AG09309 (cell line): ENCODE measurements around the gene TMEM236.

Experiments used
- DNase-seq: peaks from one replicate; pipeline ENCODE4 v3.0.0-alpha.2; 2010; ENCODE audit warnings: low read depth
- H3K4me3 ChIP-seq: 2 replicates; pipeline ENCODE4 v1.5.1; 2011; ENCODE audit warnings: mild to moderate bottlenecking, low read depth, low read length, moderate library complexity; ENCODE audit not compliant: control insufficient read depth
- CTCF ChIP-seq: IDR thresholded peaks from 2 replicates; pipeline ENCODE4 v1.5.1; 2011; ENCODE audit warnings: mild to moderate bottlenecking, low read depth, low read length, inconsistent platforms; ENCODE audit not compliant: insufficient read depth, control insufficient read depth; ENCODE audit errors: missing control alignments

Gene TMEM236

GRCh38 chr10:17768496-17768895 lies 16.5 kb downstream of the TMEM236 start:
- no peak for DNase-seq
- no peak for TF ChIP-seq CTCF
- H3K4me3 ChIP-seq, result no peak overlapping the region

GRCh38 chr10:17768957-17769356 lies 17.0 kb downstream of the TMEM236 start:
- DNase-seq, result no peak
- H3K4me3 ChIP-seq, result no peak overlapping the region
- no peak for TF ChIP-seq CTCF

DNA sequence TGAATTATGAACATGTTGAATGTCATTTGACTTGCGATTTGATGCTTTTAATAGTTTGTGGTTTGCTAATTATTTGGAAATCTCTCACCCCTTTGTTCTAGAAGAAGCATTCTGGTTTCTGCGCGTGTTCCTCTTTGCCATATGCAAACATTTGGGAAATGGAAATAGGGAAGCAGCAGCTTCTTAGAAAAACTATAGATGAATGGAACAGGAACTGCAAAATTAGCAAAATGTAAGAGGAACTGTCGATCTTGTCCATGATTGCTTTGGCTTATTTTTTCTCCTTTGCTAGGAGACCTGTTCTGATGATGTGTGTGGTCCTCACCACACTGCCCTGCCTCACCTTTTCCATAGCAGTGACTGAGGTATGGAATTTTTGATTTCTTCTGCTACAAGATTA lies 19.0 kb downstream of the TMEM236 start:
- H3K4me3 ChIP-seq, result no peak overlapping the region
- DNase-seq, result no peak
- TF ChIP-seq CTCF, result no peak

DNA sequence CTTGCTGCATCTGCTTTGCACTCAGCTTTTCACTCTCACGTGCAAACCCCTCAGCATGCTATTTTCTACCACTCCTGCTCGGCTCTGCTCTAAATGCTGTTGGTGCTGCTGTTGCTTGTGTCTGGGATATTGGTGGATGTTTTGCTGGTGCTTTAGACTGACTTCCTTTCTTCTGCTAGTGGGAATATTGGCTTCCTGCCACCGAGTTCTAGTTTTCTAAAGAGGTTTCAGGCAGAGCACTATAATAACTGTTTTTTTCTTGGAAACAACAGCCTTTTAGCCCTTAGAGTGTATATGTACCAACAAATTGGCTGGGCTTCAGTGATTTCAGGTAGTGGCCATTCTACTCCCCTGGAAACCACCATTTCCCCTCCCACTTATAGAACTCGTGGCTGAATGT lies 27.8 kb downstream of the TMEM236 start:
- TF ChIP-seq CTCF, result no peak
- DNase-seq, result no peak
- no peak overlapping the region for H3K4me3 ChIP-seq

- DNase-seq, result no peak
- no peak overlapping the region for H3K4me3 ChIP-seq
- no peak for TF ChIP-seq CTCF
Measured at GRCh38 chr10:17780727-17781126, 28.7 kb downstream of the TMEM236 start.

- DNase-seq, result no peak
- H3K4me3 ChIP-seq, result no peak overlapping the region
- TF ChIP-seq CTCF, result no peak
Measured at GRCh38 chr10:17781856-17782255, 29.9 kb downstream of the TMEM236 start.
